ENCODE measurements around the gene TMEM141. TPM values are rescaled to one million over a fixed set of nuclear protein-coding genes. Genes with fewer than 3 reads are reported as not detected.

Gene TMEM141
- polyA plus RNA-seq, 1 of the 3 experiments (the other 2 are of a cell fraction), result 112 TPM

GRCh38 chr9:136777359-136777758 is 13.8 kb upstream of the TMEM141 start:
- ChIA-PET CTCF (interaction anchor here (0.8 to 8.8 kb wide), 7 partner anchors 7 to 258 kb away, joined by 3 to 57 read pairs (median 12); partner anchors contain the start of genes ABCA2 and LCN8), POLR2A (interaction anchor here (1.4 kb wide), 1 partner anchor 49 kb away, joined by 3 read pairs; no protein-coding TSS in a partner anchor)
- H3K36me3 ChIP-seq (replicated peaks in 1 of 2; ENCODE audit: control insufficient read depth in 1 of 2, insufficient read depth in 2 of 2, low read length in 1 of 2), result no peaks in the 10 kb centered on the region
- TF ChIP-seq TAF1 (IDR thresholded peaks at IDR 0.05; ENCODE audit: borderline replicate concordance, low read depth, low read length), result no peak
- TF ChIP-seq USF1 (IDR thresholded peaks at IDR 0.05; ENCODE audit: borderline replicate concordance, low read depth), result no peak
- TF ChIP-seq MXI1 (IDR thresholded peaks at IDR 0.05; ENCODE audit: low read depth, low read length), result no peak
- no peak for TF ChIP-seq POLR2AphosphoS5 (IDR thresholded peaks at IDR 0.05; ENCODE audit: low read depth, low read length)
- TF ChIP-seq FOSL2 (IDR thresholded peaks at IDR 0.05; ENCODE audit: borderline replicate concordance, low read depth), result no peak
- TF ChIP-seq TEAD4 (IDR thresholded peaks at IDR 0.05; ENCODE audit: borderline replicate concordance, insufficient read depth), result no peak
- no peak for TF ChIP-seq JUND (IDR thresholded peaks at IDR 0.05)
- no peak for TF ChIP-seq EZH2phosphoT487 (IDR thresholded peaks at IDR 0.05; ENCODE audit: borderline replicate concordance, low read depth)
- TF ChIP-seq FOXJ3 (CRISPR knock-in tag; IDR thresholded peaks at IDR 0.05), result no peak
- TF ChIP-seq MAX (IDR thresholded peaks at IDR 0.05; ENCODE audit: low read depth), result no peak
- TF ChIP-seq GATA2 (CRISPR knock-in tag; IDR thresholded peaks at IDR 0.05), result no peak
- TF ChIP-seq TCF12 (IDR thresholded peaks at IDR 0.05), result no peak
- no peak for TF ChIP-seq IRF3 (IDR thresholded peaks at IDR 0.05; ENCODE audit: low read depth, low read length)
- no peak for TF ChIP-seq RAD21 (IDR thresholded peaks at IDR 0.05; ENCODE audit: low read length)
- no peak for TF ChIP-seq ELF1 (IDR thresholded peaks at IDR 0.05)
- no peak for TF ChIP-seq FOXM1 (IDR thresholded peaks at IDR 0.05; ENCODE audit: low read depth)
- H3K27ac ChIP-seq (ENCODE audit: low read depth in 2 of 2, low read length in 1 of 2), result no peak overlapping the region
- no peaks in the 10 kb centered on the region for H3K9me3 ChIP-seq
- no peak overlapping the region for H3K4me2 ChIP-seq
- 66% methylated on average over 12 of the region's 14 CpGs for WGBS (ENCODE audit: low lambda C conversion rate)
- no peak overlapping the region for H3K9ac ChIP-seq
- peaks cover under 1% of the 10 kb centered on the region for H3F3A ChIP-seq (replicated peaks; ENCODE audit: insufficient read depth)
- no peaks in the 10 kb centered on the region for H4K20me1 ChIP-seq (ENCODE audit: insufficient read depth)
- no peaks in the 10 kb centered on the region for H3K4me1 ChIP-seq (ENCODE audit: control insufficient read depth in 1 of 2, insufficient read depth in 2 of 2, low read depth in 1 of 2, low read length in 1 of 2)
- DNase-seq, result no peak
- peaks cover 42% of the 10 kb centered on the region for H3K27me3 ChIP-seq (ENCODE audit: insufficient read depth)
- no peak overlapping the region for H2AFZ ChIP-seq (ENCODE audit: low read depth)
- H3K9me2 ChIP-seq, result no peaks in the 10 kb centered on the region
- H3K4me3 ChIP-seq (ENCODE audit: low read depth in 2 of 2, low read length in 1 of 2), result no peak overlapping the region
- H3K79me2 ChIP-seq (ENCODE audit: insufficient read depth), result no peaks in the 10 kb centered on the region

DNA sequence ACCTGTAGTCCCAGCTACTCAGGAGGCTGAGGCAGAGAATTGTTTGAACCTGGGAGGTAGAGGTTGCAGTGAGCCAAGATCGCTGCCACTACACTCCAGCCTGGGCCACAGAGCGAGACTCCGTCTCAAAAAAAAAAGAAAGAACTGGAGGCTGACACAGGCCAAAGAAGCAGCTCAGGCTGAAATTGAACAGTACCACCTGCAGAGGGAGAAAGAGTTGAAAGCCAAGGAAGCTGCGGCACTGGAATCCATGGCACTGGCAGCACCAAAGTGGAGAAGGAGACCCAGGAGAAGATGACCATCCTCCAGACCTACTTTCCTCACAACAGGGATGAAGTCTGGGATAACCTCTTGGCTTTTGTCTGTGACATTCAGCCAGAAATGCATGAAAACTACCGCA is 11.3 kb upstream of the TMEM141 start:
- DNase-seq, result no peak
- H3K4me3 ChIP-seq (ENCODE audit: low read depth in 2 of 2, low read length in 1 of 2), result no peak overlapping the region
- H4K20me1 ChIP-seq (ENCODE audit: insufficient read depth), result no peaks in the 10 kb centered on the region
- H3K79me2 ChIP-seq (ENCODE audit: insufficient read depth), result no peaks in the 10 kb centered on the region
- H3K9me2 ChIP-seq, result no peaks in the 10 kb centered on the region
- CTCF ChIA-PET, result interaction anchor here (0.7 to 8.8 kb wide), 5 partner anchors 7 to 632 kb away, joined by 3 to 57 read pairs (median 4); no protein-coding TSS in a partner anchor
- H3F3A ChIP-seq (replicated peaks; ENCODE audit: insufficient read depth), result peaks cover 8% of the 10 kb centered on the region
- POLR2A ChIA-PET, result interaction anchor here (0.6 kb wide), 1 partner anchor 12 kb away, joined by 3 read pairs; no protein-coding TSS in a partner anchor
- 46% methylated on average over 5 of the region's 5 CpGs for WGBS (ENCODE audit: low lambda C conversion rate)
- no peak overlapping the region for H3K4me2 ChIP-seq
- H3K9ac ChIP-seq, result no peak overlapping the region
- no peaks in the 10 kb centered on the region for H3K36me3 ChIP-seq (replicated peaks in 1 of 2; ENCODE audit: control insufficient read depth in 1 of 2, insufficient read depth in 2 of 2, low read length in 1 of 2)
- no peak overlapping the region for H3K27ac ChIP-seq (ENCODE audit: low read depth in 2 of 2, low read length in 1 of 2)
- no peaks in the 10 kb centered on the region for H3K9me3 ChIP-seq
- H3K4me1 ChIP-seq (ENCODE audit: control insufficient read depth in 1 of 2, insufficient read depth in 2 of 2, low read depth in 1 of 2, low read length in 1 of 2), result no peaks in the 10 kb centered on the region; a peak in 1 of 4 replicates
- H3K27me3 ChIP-seq (ENCODE audit: insufficient read depth), result peaks cover 42% of the 10 kb centered on the region
- no peak overlapping the region for H2AFZ ChIP-seq (ENCODE audit: low read depth)
- TF ChIP-seq IRF3 (IDR thresholded peaks at IDR 0.05; ENCODE audit: low read depth, low read length), result no peak
- TF ChIP-seq EZH2phosphoT487 (IDR thresholded peaks at IDR 0.05; ENCODE audit: borderline replicate concordance, low read depth), result no peak
- no peak for TF ChIP-seq GATA2 (CRISPR knock-in tag; IDR thresholded peaks at IDR 0.05)
- TF ChIP-seq TCF12 (IDR thresholded peaks at IDR 0.05), result no peak
- no peak for TF ChIP-seq TEAD4 (IDR thresholded peaks at IDR 0.05; ENCODE audit: borderline replicate concordance, insufficient read depth)
- TF ChIP-seq RFX5 (IDR thresholded peaks at IDR 0.05; ENCODE audit: low read length), result no peak
- no peak for TF ChIP-seq EP300 (IDR thresholded peaks at IDR 0.05; ENCODE audit: borderline replicate concordance in 1 of 2, low read depth in 1 of 2, low read length in 1 of 2)
- TF ChIP-seq RCOR1 (IDR thresholded peaks at IDR 0.05; ENCODE audit: low read length), result no peak
- no peak for TF ChIP-seq POLR2AphosphoS5 (IDR thresholded peaks at IDR 0.05; ENCODE audit: low read depth, low read length)
- TF ChIP-seq, protein P1, sequence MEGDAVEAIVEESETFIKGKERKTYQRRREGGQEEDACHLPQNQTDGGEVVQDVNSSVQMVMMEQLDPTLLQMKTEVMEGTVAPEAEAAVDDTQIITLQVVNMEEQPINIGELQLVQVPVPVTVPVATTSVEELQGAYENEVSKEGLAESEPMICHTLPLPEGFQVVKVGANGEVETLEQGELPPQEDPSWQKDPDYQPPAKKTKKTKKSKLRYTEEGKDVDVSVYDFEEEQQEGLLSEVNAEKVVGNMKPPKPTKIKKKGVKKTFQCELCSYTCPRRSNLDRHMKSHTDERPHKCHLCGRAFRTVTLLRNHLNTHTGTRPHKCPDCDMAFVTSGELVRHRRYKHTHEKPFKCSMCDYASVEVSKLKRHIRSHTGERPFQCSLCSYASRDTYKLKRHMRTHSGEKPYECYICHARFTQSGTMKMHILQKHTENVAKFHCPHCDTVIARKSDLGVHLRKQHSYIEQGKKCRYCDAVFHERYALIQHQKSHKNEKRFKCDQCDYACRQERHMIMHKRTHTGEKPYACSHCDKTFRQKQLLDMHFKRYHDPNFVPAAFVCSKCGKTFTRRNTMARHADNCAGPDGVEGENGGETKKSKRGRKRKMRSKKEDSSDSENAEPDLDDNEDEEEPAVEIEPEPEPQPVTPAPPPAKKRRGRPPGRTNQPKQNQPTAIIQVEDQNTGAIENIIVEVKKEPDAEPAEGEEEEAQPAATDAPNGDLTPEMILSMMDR (IDR thresholded peaks at IDR 0.05), result no peak; the same call in 1 of the 2 replicates
- TF ChIP-seq CHD2 (IDR thresholded peaks at IDR 0.05; ENCODE audit: low read length, partially characterized antibody), result no peak
- TF ChIP-seq NRF1 (IDR thresholded peaks at IDR 0.05; ENCODE audit: low read depth, low read length), result no peak
- no peak for TF ChIP-seq SMC3 (IDR thresholded peaks at IDR 0.05; ENCODE audit: low read depth, low read length)
- TF ChIP-seq ELF1 (IDR thresholded peaks at IDR 0.05), result no peak
- TF ChIP-seq RXRA (IDR thresholded peaks at IDR 0.05; ENCODE audit: borderline replicate concordance, low read depth), result no peak
- no peak for TF ChIP-seq RAD21 (IDR thresholded peaks at IDR 0.05; ENCODE audit: low read length)
